ENCODE results near the gene TBC1D22A.
"Not testable (repeated sequence)": the region's sequence is repeated elsewhere in the genome, so short reads cannot be mapped to it uniquely, and the experiment has no call there.

Gene TBC1D22A

GRCh38 chr22:46762238-46763050, at the start of gene TBC1D22A:
Gene TBC1D22A, plus strand, starts transcription at chr22:46762650. Its CDS starts 137 bp downstream, at chr22:46762787.
- peak; percentile 88 to 93 for DNase-seq (ENCODE audit: low read depth in 2 of 2)

- DNase-seq (ENCODE audit: low read depth in 2 of 2), result no peak
These were observed 47.9 kb upstream of the TBC1D22A start for GRCh38 chr22:46714550-46714949.

GRCh38 chr22:46719921-46720320, 42.5 kb upstream of the TBC1D22A start:
- DNase-seq (ENCODE audit: low read depth in 2 of 2), result no peak

- DNase-seq (ENCODE audit: low read depth in 2 of 2), result no peak
These were observed 40.9 kb upstream of the TBC1D22A start for GRCh38 chr22:46721501-46722085.

- no peak for DNase-seq (ENCODE audit: low read depth in 2 of 2)
These were observed 38.6 kb upstream of the TBC1D22A start for GRCh38 chr22:46723882-46724281.

- DNase-seq (ENCODE audit: low read depth in 2 of 2), result no peak
These were observed 37.4 kb upstream of the TBC1D22A start for GRCh38 chr22:46725096-46725495.

GRCh38 chr22:46726066-46726985, 36.1 kb upstream of the TBC1D22A start:
- no peak for DNase-seq (ENCODE audit: low read depth in 2 of 2)

- DNase-seq (ENCODE audit: low read depth in 2 of 2), result no peak
These were observed 35.5 kb upstream of the TBC1D22A start for GRCh38 chr22:46726986-46727317.

- no peak for DNase-seq (ENCODE audit: low read depth in 2 of 2)
These were observed 34.6 kb upstream of the TBC1D22A start for GRCh38 chr22:46727813-46728364.

- DNase-seq (ENCODE audit: low read depth in 2 of 2), result no peak
These were observed 34.0 kb upstream of the TBC1D22A start for GRCh38 chr22:46728470-46728869.

GRCh38 chr22:46730568-46731245, 31.7 kb upstream of the TBC1D22A start:
- no peak for DNase-seq (ENCODE audit: low read depth in 2 of 2)

GRCh38 chr22:46731246-46732040, 31.0 kb upstream of the TBC1D22A start:
- no peak for DNase-seq (ENCODE audit: low read depth in 2 of 2)

GRCh38 chr22:46732041-46732379, 30.4 kb upstream of the TBC1D22A start:
- DNase-seq (ENCODE audit: low read depth in 2 of 2), result no peak

- DNase-seq (ENCODE audit: low read depth in 2 of 2), result no peak
These were observed 29.9 kb upstream of the TBC1D22A start for GRCh38 chr22:46732513-46732912.

GRCh38 chr22:46734213-46734722, 28.2 kb upstream of the TBC1D22A start:
- DNase-seq (ENCODE audit: low read depth in 2 of 2), result not testable (repeated sequence)

- no peak for DNase-seq (ENCODE audit: low read depth in 2 of 2)
These were observed 27.5 kb upstream of the TBC1D22A start for GRCh38 chr22:46734830-46735453.

- DNase-seq (ENCODE audit: low read depth in 2 of 2), result no peak
These were observed 26.5 kb upstream of the TBC1D22A start for GRCh38 chr22:46735747-46736608.

- DNase-seq (ENCODE audit: low read depth in 2 of 2), result no peak
These were observed 25.7 kb upstream of the TBC1D22A start for GRCh38 chr22:46736705-46737104.

Measured in stimulated activated CD4-positive, alpha-beta T cell treated with anti-CD3 and anti-CD28 coated beads, Interleukin-12 subunit alpha, Interleukin-12 subunit beta, amount 100 ng/mL, for 24 hours (primary cell).